Skin epidermis (tissue), 12 donors: ENCODE measurements around the gene SNX32.

Experiments used
- H3K27ac ChIP-seq, 21 experiments: fragments of 200-600 bp; sonication (generic) in 11 of 21; one replicate each; pipeline ENCODE4 v1.5.0; 2020; ENCODE audit warnings: mild to moderate bottlenecking in 3 of 21, inconsistent platforms in 2 of 21, moderate library complexity in 2 of 21
- H3K4me3 ChIP-seq, 7 experiments: fragments of 200-600 bp; sonication (generic) in 2 of 7; one replicate each; pipeline ENCODE4 v1.5.0; 2020; ENCODE audit warnings: inconsistent platforms in 2 of 7, mild to moderate bottlenecking in 2 of 7, moderate library complexity in 1 of 7

Gene SNX32

GRCh38 chr11:65794570-65795510, 38.9 kb upstream of the SNX32 start:
- Histone ChIP-seq H3K27ac (no peak overlapping the region), H3K4me3 (no peak overlapping the region)

DNA sequence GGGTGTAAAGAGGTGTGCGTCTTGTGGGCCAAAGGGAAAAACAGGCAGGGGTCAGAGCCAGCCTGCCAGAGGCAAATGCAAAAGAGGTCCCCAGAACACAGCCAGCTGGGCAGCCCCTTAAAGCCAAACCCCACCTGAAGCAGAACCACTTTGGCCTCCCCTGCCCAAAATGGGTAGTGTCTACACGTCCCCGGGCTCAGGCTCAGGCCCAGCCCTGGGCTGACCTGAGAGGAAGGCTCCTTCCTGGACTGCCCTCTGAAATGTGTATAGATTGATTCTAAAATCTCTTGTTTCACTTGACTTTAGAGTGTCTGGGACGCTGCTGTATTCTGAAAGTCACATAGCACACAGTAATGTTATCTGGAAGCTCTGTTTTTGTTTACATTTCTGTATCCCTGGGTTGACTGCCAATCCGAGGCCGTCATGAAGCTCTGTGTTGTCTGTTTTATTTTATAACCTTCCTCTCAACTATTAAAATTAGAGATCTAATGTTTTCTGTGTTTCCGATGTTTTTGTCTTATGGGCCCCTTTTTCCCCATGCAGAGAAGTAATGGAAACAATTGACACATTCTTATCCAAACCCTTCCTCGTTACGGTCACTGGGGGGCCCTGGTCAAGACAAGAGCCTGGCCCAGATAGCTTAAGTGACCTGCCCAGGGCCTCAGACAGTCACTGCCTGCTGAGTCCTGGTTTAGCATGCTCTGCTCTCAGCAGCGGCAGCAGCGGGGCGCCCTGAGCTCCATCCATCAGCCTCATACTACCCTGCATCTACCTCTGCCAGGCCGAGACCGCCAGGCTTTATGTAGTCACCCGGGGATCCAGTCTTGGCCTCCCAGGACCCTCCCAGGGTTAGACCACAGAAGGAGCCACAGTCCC, 36.8 kb upstream of the SNX32 start:
- no peak overlapping the region for H3K4me3 ChIP-seq
- H3K27ac ChIP-seq, result no peak overlapping the region

DNA sequence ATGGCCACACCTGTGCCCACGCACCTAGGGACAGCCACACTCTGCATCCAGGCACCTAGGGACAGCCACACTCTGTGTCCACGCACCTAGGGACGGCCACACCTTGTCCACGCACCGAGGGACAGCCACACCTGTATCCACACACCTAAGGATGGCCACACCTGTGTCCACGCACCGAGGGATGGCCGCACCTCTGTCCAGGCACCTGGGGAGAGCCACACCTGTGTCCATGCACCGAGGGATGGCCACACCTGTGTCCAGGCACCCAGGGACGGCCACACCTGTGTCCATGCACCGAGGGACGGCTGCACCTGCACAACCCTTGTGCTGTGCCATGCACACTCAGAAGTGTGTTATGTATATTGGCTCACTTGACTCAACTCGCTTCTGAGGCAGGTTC, 36.1 kb upstream of the SNX32 start:
- Histone ChIP-seq H3K27ac (no peak overlapping the region), H3K4me3 (no peak overlapping the region)

GRCh38 chr11:65798882-65799281, 34.9 kb upstream of the SNX32 start:
- no peak overlapping the region for H3K27ac ChIP-seq

GRCh38 chr11:65801153-65801987, 32.4 kb upstream of the SNX32 start:
- no peak overlapping the region for H3K4me3 ChIP-seq
- no peak overlapping the region for H3K27ac ChIP-seq

More at GRCh38 chr11:65798882-65799281, 34.9 kb upstream of the SNX32 start:
- no peak overlapping the region for H3K4me3 ChIP-seq

DNA sequence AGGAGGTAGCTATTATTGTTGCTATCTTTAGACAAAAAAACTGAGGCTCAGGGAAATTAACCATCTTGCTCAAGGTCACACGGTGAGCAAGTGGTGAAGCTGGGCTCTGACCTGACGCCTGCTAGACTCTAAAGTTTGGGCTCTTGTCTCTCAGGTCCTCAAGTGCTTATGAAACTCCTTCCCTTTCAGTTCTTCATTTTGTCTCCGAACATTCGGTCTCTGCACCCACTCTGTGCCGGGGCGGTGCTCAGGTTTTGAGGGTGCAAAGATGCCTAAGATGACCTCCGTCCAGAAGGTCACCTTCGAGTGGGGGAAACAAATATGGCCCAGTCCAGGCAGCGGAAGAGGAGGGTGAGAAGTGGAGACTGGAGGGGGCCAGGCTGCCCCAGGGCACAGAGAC, 30.9 kb upstream of the SNX32 start:
- Histone ChIP-seq H3K27ac (no peak overlapping the region), H3K4me3 (no peak overlapping the region)

GRCh38 chr11:65803797-65804492, 29.8 kb upstream of the SNX32 start:
- H3K4me3 ChIP-seq, result no peak overlapping the region
- H3K27ac ChIP-seq, result no peak overlapping the region

DNA sequence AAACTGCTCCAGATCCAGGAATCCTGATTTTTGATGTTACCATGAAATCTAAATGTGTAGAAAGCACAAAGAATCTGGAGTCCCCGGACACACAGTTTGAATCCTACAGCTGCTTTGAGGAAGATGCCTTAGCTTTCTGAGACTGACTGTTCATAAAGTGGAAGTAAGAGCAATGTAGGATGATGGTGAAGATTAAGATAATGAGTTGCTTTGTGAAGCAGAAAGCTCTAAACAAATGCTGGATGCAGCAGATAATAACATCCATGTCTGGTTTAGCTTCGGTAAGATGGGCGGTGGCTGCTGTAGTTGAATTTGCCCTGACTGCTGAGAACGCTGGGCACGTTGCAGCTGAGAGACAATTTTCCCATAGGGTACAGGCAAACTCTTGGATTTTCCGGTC, 26.8 kb upstream of the SNX32 start:
- no peak overlapping the region for H3K27ac ChIP-seq
- no peak overlapping the region for H3K4me3 ChIP-seq

GRCh38 chr11:65808744-65809341, 24.9 kb upstream of the SNX32 start:
- H3K4me3 ChIP-seq, result peak overlapping the region in 2 of 7 experiments; percentile 8 to 18
- H3K27ac ChIP-seq, result peak overlapping the region in 3 of 21 experiments; percentile 14 to 41 (median 26)

GRCh38 chr11:65809496-65809895, 24.3 kb upstream of the SNX32 start:
- no peak overlapping the region for H3K27ac ChIP-seq
- no peak overlapping the region for H3K4me3 ChIP-seq

GRCh38 chr11:65810046-65810868, 23.5 kb upstream of the SNX32 start:
- Histone ChIP-seq H3K4me3 (no peak overlapping the region), H3K27ac (no peak overlapping the region)

DNA sequence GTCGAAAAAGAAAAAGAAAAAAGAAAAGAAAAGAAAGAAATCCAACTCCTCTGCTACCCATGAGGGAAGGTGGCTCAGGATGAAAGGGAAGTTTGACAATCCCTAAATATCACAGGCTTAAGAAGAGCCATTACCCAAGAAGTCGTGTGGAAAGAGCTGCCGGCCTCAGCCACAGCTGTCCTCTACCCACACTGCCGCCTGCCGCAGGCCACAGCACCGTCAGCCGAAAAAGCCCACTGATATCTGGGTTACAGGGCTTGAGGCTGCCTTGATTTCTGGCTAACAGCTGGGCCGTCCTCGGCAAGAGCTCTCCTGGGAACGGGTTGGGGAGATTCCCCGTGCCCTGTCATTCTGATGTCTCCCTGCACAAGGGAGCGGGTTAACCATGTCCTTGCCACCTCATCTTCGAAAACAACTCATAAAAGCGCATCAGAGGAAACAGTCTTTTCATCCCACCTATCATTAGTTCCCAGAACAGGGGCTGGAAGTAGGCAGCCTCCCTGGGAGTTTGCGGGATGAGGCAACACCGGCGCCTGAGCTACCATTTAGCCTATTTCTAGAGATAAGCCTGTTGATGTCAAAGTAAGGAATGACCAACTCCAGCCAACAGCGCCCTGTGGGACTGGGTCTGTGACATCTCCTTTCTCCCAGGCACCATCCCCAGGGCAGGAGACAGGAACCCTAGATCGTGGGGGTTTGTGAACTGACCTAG, 21.8 kb upstream of the SNX32 start:
- Histone ChIP-seq H3K4me3 (no peak overlapping the region), H3K27ac (no peak overlapping the region)

- peak overlapping the region in 10 of 21 experiments; percentile 7 to 78 (median 48) for H3K27ac ChIP-seq
- H3K4me3 ChIP-seq, result no peak overlapping the region
Observed at GRCh38 chr11:65814131-65814985, 19.4 kb upstream of the SNX32 start.

DNA sequence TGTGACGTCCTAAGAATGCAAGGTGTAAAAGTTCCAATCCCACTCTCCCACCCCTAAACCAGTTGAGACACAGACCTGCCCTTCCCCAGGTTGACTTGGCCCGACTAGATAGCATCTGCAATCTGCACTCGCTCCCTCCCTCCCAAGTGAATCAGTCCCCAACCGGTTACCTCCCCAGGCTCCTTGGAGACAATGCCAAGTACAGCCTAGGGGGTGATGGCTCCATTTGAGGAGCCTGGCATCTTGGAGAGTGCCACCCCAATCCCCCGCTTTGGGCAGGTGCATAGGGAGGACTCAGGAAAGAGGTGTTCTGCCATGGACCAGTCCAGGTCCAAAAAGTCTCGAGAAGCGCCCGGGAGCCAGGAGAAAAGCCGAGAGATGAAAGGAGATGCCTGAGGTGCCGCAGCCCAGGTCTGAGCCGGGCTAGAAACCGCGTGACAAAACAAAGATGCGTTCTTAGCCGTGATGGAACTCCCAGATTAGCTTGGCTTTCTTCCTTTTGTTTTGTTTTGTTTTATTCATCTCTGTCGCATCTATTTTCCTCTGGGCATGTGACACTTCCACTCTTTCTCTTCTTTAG, 18.7 kb upstream of the SNX32 start:
- peak overlapping the region in 12 of 21 experiments; percentile 4 to 78 (median 37) for H3K27ac ChIP-seq
- H3K4me3 ChIP-seq, result no peak overlapping the region

DNA sequence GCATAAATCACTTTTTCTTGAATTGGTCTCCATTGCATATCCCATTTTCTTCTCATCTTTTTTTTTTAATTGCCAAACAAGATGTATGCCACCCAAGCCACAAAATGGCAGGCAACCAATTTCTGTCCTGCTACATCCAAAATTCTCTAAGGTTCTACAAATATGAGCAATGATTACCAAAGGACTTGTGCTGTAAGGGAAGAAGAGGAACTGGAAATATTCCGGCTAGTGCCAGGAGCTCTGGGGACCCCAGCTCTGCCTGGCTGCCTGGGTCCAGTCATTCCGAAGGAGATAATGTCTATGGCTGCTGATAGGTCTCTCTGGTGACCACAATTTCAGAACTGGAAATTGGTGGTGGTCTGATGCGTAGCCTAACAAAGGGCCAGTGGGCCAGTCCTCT, 17.1 kb upstream of the SNX32 start:
- Histone ChIP-seq H3K27ac (peak overlapping the region in 3 of 21 experiments; percentile 73 to 78 (median 75)), H3K4me3 (peak overlapping the region in 1 of 7 experiments; percentile 65)

- H3K27ac ChIP-seq, result peak overlapping the region in 20 of 21 experiments; percentile 5 to 86 (median 74)
- H3K4me3 ChIP-seq, result peak overlapping the region; percentile 36 to 65 (median 49)
Observed at GRCh38 chr11:65817312-65817834, 16.4 kb upstream of the SNX32 start.
